Endothelial cell (in vitro differentiated cells): ENCODE results near the gene GLRA3. TPM values are rescaled to one million over a fixed set of nuclear protein-coding genes. Genes with fewer than 3 reads are reported as not detected.

Experiments
- DNase-seq: peaks from one replicate; pipeline ENCODE4 v3.0.0; 2021; ENCODE audit warnings: low spot score
- H3K27ac Mint-ChIP-seq: one replicate; pipeline ENCODE4 v1.8.0; 2021; ENCODE audit warnings: mixed read lengths, inconsistent platforms; ENCODE audit not compliant: unreplicated experiment
- H3K27me3 Mint-ChIP-seq: one replicate; pipeline ENCODE4 v1.8.0; 2021; ENCODE audit warnings: mild to moderate bottlenecking, moderate library complexity, mixed read lengths, inconsistent platforms; ENCODE audit not compliant: unreplicated experiment
- H3K36me3 Mint-ChIP-seq: one replicate; pipeline ENCODE4 v1.8.0; 2021; ENCODE audit warnings: mild to moderate bottlenecking, low read depth, mixed read lengths, inconsistent platforms; ENCODE audit not compliant: unreplicated experiment
- H3K4me1 Mint-ChIP-seq: one replicate; pipeline ENCODE4 v1.8.0; 2021; ENCODE audit warnings: mild to moderate bottlenecking, mixed read lengths, inconsistent platforms; ENCODE audit not compliant: unreplicated experiment
- H3K4me3 Mint-ChIP-seq: one replicate; pipeline ENCODE4 v1.8.0; 2021; ENCODE audit warnings: mild to moderate bottlenecking, mixed read lengths, inconsistent platforms; ENCODE audit not compliant: unreplicated experiment
- H3K9me3 Mint-ChIP-seq: one replicate; pipeline ENCODE4 v1.8.0; 2021; ENCODE audit warnings: mixed read lengths, inconsistent platforms; ENCODE audit not compliant: unreplicated experiment
- total RNA-seq: library from RNA; stranded (reverse); fragmentation: NEBNext Ultra II Directional; extraction: Animal tissue kit (Norgen Biotek cat#: 25700); gene quantifications from one replicate; pipeline ENCODE4 v1.2.1, GENCODE V29; 2021; ENCODE audit not compliant: unreplicated experiment
- TF ChIP-seq, protein P1 (sequence below): fragments of 200-600 bp; sonication (generic); IDR thresholded peaks from one replicate; pipeline ENCODE4 v1.5.0; 2021; ENCODE audit warnings: antibody characterized with exemption; ENCODE audit not compliant: unreplicated experiment

GLRA3 gene
- total RNA-seq, 1 donor from 2014 or later, result not detected

- H3K4me1 Mint-ChIP-seq, result peaks cover 4% of the 10 kb centered on the region
- H3K9me3 Mint-ChIP-seq, result no peaks in the 10 kb centered on the region
- no peaks in the 10 kb centered on the region for H3K36me3 Mint-ChIP-seq
- H3K4me3 Mint-ChIP-seq, result no peak overlapping the region
- H3K27me3 Mint-ChIP-seq, result no peaks in the 10 kb centered on the region
- TF ChIP-seq, protein P1, sequence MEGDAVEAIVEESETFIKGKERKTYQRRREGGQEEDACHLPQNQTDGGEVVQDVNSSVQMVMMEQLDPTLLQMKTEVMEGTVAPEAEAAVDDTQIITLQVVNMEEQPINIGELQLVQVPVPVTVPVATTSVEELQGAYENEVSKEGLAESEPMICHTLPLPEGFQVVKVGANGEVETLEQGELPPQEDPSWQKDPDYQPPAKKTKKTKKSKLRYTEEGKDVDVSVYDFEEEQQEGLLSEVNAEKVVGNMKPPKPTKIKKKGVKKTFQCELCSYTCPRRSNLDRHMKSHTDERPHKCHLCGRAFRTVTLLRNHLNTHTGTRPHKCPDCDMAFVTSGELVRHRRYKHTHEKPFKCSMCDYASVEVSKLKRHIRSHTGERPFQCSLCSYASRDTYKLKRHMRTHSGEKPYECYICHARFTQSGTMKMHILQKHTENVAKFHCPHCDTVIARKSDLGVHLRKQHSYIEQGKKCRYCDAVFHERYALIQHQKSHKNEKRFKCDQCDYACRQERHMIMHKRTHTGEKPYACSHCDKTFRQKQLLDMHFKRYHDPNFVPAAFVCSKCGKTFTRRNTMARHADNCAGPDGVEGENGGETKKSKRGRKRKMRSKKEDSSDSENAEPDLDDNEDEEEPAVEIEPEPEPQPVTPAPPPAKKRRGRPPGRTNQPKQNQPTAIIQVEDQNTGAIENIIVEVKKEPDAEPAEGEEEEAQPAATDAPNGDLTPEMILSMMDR, result no peak
- DNase-seq, result no peak
- no peak overlapping the region for H3K27ac Mint-ChIP-seq
Observed at GRCh38 chr4:174629265-174629664, 199.8 kb downstream of the GLRA3 start.

- Mint-ChIP-seq H3K27ac (no peak overlapping the region), H3K4me3 (no peak overlapping the region), H3K27me3 (no peaks in the 10 kb centered on the region), H3K9me3 (no peaks in the 10 kb centered on the region), H3K36me3 (no peaks in the 10 kb centered on the region), H3K4me1 (no peaks in the 10 kb centered on the region)
- DNase-seq, result no peak
- TF ChIP-seq, protein P1, result no peak
Observed at GRCh38 chr4:174628191-174628590, 200.9 kb downstream of the GLRA3 start.

DNA sequence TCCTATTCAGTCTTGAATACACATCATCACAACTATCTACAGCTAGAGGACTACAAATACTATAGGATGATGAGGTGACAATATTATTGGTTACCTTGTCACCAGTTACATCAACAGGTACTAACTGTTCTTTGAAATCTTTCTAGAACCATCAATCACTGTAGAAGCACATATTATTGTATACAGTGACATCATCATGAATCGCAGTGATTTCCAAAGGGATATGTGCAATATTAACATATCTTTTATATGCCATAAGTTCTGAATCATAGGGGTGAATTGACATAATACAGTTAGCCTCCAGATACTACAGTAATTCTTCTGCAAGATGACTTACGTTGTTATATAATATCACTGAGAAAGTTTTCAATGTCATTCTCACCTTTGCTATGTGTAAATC is 201.6 kb downstream of the GLRA3 start:
- H3K4me1 Mint-ChIP-seq, result no peaks in the 10 kb centered on the region
- H3K27ac Mint-ChIP-seq, result no peak overlapping the region
- TF ChIP-seq, protein P1, result no peak
- H3K27me3 Mint-ChIP-seq, result no peaks in the 10 kb centered on the region
- H3K36me3 Mint-ChIP-seq, result no peaks in the 10 kb centered on the region
- H3K9me3 Mint-ChIP-seq, result no peaks in the 10 kb centered on the region
- DNase-seq, result no peak
- H3K4me3 Mint-ChIP-seq, result no peak overlapping the region

- Mint-ChIP-seq H3K27me3 (no peaks in the 10 kb centered on the region), H3K4me3 (no peak overlapping the region), H3K36me3 (no peaks in the 10 kb centered on the region), H3K27ac (no peak overlapping the region), H3K4me1 (no peaks in the 10 kb centered on the region), H3K9me3 (no peaks in the 10 kb centered on the region)
- TF ChIP-seq, protein P1, result no peak
- no peak for DNase-seq
Observed at GRCh38 chr4:174626342-174627008, 202.6 kb downstream of the GLRA3 start.

DNA sequence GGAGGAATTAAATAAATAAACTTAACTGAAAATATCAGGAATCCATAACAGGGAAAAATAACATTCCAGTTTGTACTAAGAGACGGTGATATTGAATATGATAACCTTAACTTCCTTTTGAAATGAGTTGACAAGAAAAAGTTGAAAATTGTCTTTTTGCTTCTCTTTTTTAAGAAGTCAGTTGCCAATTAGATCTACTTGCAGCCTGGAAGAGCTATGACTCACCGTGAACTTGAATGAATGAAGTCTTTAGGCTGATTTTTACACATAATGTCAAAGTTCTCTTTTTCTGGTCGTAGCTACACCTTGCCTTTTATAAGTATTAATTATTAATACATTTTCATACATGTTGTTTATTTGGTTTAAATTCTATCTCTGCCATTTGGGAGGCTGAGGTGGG is 212.4 kb downstream of the GLRA3 start:
- Mint-ChIP-seq H3K4me1 (peaks cover 8% of the 10 kb centered on the region), H3K27ac (no peak overlapping the region), H3K36me3 (peaks cover 20% of the 10 kb centered on the region), H3K9me3 (peaks cover 18% of the 10 kb centered on the region), H3K27me3 (no peaks in the 10 kb centered on the region), H3K4me3 (no peak overlapping the region)
- TF ChIP-seq, protein P1, result no peak
- no peak for DNase-seq
